OCI-LY7 (cell line): ENCODE data around the gene LHPP.

Source experiments
- EZH2phosphoT487 ChIP-seq: fragments of 200-600 bp; sonication (generic); IDR thresholded peaks from 2 replicates; pipeline ENCODE4 v1.6.1; 2018; ENCODE audit warnings: low read depth, borderline replicate concordance, mild to moderate bottlenecking, mixed run types, antibody characterized with exemption, low read length, moderate library complexity, mixed read lengths
- TF ChIP-seq, protein P1 (sequence below): fragments of 200-600 bp; sonication (generic); conservative IDR thresholded peaks from 2 replicates; pipeline ENCODE4 v1.5.1; 2014; ENCODE audit warnings: mild to moderate bottlenecking, antibody characterized with exemption, low read length, moderate library complexity, mixed read lengths

DNA sequence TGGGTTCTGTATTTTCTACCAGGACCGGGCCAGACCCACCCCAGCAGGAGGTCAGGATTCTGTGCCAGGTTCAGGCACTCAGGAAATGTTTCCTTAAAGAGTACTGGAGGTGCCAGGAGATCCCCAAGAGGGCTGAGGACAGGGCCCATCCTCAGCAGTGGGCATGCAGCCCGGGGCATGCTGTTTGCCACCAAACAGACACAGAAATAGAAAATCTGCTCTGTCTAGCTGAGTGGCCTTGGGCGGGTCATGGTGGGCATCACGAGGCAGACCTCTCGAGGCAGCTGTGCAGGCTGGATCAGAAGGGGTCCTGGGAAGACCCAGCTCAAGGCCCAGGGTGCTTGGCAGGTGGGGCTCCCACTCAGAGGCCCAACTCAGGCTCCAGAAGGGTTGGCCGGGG, 177.6 kb downstream of the LHPP start:
- TF ChIP-seq, protein P1, sequence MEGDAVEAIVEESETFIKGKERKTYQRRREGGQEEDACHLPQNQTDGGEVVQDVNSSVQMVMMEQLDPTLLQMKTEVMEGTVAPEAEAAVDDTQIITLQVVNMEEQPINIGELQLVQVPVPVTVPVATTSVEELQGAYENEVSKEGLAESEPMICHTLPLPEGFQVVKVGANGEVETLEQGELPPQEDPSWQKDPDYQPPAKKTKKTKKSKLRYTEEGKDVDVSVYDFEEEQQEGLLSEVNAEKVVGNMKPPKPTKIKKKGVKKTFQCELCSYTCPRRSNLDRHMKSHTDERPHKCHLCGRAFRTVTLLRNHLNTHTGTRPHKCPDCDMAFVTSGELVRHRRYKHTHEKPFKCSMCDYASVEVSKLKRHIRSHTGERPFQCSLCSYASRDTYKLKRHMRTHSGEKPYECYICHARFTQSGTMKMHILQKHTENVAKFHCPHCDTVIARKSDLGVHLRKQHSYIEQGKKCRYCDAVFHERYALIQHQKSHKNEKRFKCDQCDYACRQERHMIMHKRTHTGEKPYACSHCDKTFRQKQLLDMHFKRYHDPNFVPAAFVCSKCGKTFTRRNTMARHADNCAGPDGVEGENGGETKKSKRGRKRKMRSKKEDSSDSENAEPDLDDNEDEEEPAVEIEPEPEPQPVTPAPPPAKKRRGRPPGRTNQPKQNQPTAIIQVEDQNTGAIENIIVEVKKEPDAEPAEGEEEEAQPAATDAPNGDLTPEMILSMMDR, result no peak
- TF ChIP-seq EZH2phosphoT487, result no peak
